HCT116 (cell line): ENCODE measurements around the gene PRICKLE3. TPM values are rescaled to one million over a fixed set of nuclear protein-coding genes. Genes with fewer than 3 reads are reported as not detected.

Experiments used
- ATAC-seq: fragments of 200-7000 bp; cut with Tn5 transposase; 2 replicates; pipeline ENCODE4 v1.9.1; 2020; ENCODE audit warnings: mild to moderate bottlenecking, moderate library complexity
- BruUV-seq: library from RNA; stranded (reverse); fragments of 400-500 nt; replicated peaks from 2 replicates; lab custom pipeline; 2021; lab: Mats Ljungman, UMichigan
- CTCF ChIA-PET: fragments of 300-600 bp; sonication (Branson Sonifier 250); formaldehyde crosslinking; loops from one replicate; lab custom pipeline; 2021; ENCODE audit warnings: antibody characterized with exemption; lab: Charles Lee
- POLR2A ChIA-PET: fragments of 300-600, 350-600 bp; sonication (Branson Sonifier 250); formaldehyde crosslinking; loops from one replicate; lab custom pipeline; 2021; ENCODE audit warnings: antibody characterized with exemption; lab: Charles Lee
- RAD21 ChIA-PET, 2 experiments: fragments of 300-600 bp; sonication (Branson Sonifier 250); formaldehyde crosslinking; loops; one replicate each; lab custom pipeline; 2023; ENCODE audit warnings: low total read pairs in 2 of 2; ENCODE audit not compliant: uncharacterized antibody in 2 of 2, unreplicated experiment in 2 of 2, low non-redundant PET in 1 of 2; lab: Charles Lee
- DNase-seq: peaks from one replicate; pipeline ENCODE4 v3.0.0-alpha.2; 2010; ENCODE audit warnings: low read depth, low spot score
- H2AFZ ChIP-seq: fragments of 200-600 bp; shearing (Covaris generic), sonication (generic); 2 replicates; pipeline ENCODE4 v1.6.1; 2017; ENCODE audit warnings: low read depth, mixed run types, mixed read lengths, antibody characterized with exemption, low read length; ENCODE audit not compliant: poor library complexity, severe bottlenecking
- H3K27ac ChIP-seq: 2 replicates; pipeline ENCODE4 v1.5.1; 2012; ENCODE audit warnings: low read depth, low read length
- H3K27me3 ChIP-seq: fragments of 200-600 bp; sonication (generic); 2 replicates; pipeline ENCODE4 v1.6.1; 2016; ENCODE audit warnings: mixed run types, low read length, mixed read lengths; ENCODE audit not compliant: insufficient read depth
- H3K36me3 ChIP-seq, 2 experiments: fragments of 200-500 bp in 1 of 2; fragments of 200-600 bp in 1 of 2; sonication (Bioruptor generic) in 1 of 2; sonication (generic) in 1 of 2; 2 replicates each; pipeline versions ENCODE4 v1.5.1 to v1.6.1; 2014 to 2016; ENCODE audit warnings: low read length in 2 of 2, inconsistent platforms in 1 of 2, mixed read lengths in 1 of 2, mixed run types in 1 of 2; ENCODE audit not compliant: insufficient read depth in 2 of 2, control insufficient read depth in 1 of 2
- H3K4me1 ChIP-seq, 2 experiments: fragments of 200-600 bp in 1 of 2; sonication (generic) in 1 of 2; 2 replicates each; pipeline versions ENCODE4 v1.5.1 to v1.6.1; 2012 to 2017; ENCODE audit warnings: low read length in 2 of 2, inconsistent platforms in 1 of 2, mild to moderate bottlenecking in 1 of 2, mixed read lengths in 1 of 2, mixed run types in 1 of 2, moderate library complexity in 1 of 2; ENCODE audit not compliant: insufficient read depth in 2 of 2, control insufficient read depth in 1 of 2
- H3K4me2 ChIP-seq: fragments of 200-600 bp; sonication (generic); 2 replicates; pipeline ENCODE4 v1.6.1; 2017; ENCODE audit warnings: mixed run types, low read length, mixed read lengths
- H3K4me3 ChIP-seq, 2 experiments: fragments of 200-600 bp in 1 of 2; sonication (generic) in 1 of 2; replicated peaks in 1 of 2; 2 replicates each; pipeline ENCODE4 v1.5.1; 2011 to 2016; ENCODE audit warnings: low read length in 2 of 2, control low read depth in 1 of 2, low read depth in 1 of 2, mild to moderate bottlenecking in 1 of 2, mixed read lengths in 1 of 2, mixed run types in 1 of 2
- H3K79me2 ChIP-seq: fragments of 200-600 bp; sonication (generic); 2 replicates; pipeline ENCODE4 v1.6.1; 2017; ENCODE audit warnings: mild to moderate bottlenecking, mixed run types, low read length, moderate library complexity, mixed read lengths; ENCODE audit not compliant: insufficient read depth
- H3K9ac ChIP-seq: fragments of 200-600 bp; sonication (generic); 2 replicates; pipeline ENCODE4 v1.6.1; 2016; ENCODE audit warnings: low read length, mixed read lengths
- H3K9me2 ChIP-seq: fragments of 200-600 bp; sonication (generic), shearing (Covaris generic); 2 replicates; pipeline ENCODE4 v1.6.1; 2017; ENCODE audit warnings: mixed run types, mild to moderate bottlenecking, moderate library complexity; ENCODE audit not compliant: insufficient read depth
- H3K9me3 ChIP-seq, 2 experiments: fragments of 200-500 bp in 1 of 2; fragments of 200-600 bp in 1 of 2; sonication (Bioruptor generic) in 1 of 2; sonication (generic) in 1 of 2; 2 replicates each; pipeline ENCODE4 v1.6.1; 2014 to 2017; ENCODE audit warnings: low read length in 2 of 2, mixed read lengths in 2 of 2, inconsistent platforms in 1 of 2, low read depth in 1 of 2, mild to moderate bottlenecking in 1 of 2, mixed run types in 1 of 2, moderate library complexity in 1 of 2; ENCODE audit not compliant: control insufficient read depth in 1 of 2, insufficient read depth in 1 of 2
- H4K20me1 ChIP-seq: fragments of 200-600 bp; sonication (generic), shearing (Covaris generic); 2 replicates; pipeline ENCODE4 v1.6.1; 2017; ENCODE audit warnings: mixed run types, mild to moderate bottlenecking, moderate library complexity; ENCODE audit not compliant: insufficient read depth
- ATF3 ChIP-seq: IDR thresholded peaks from 2 replicates; pipeline ENCODE4 v1.6.1; 2012
- EGR1 ChIP-seq: IDR thresholded peaks from 2 replicates; pipeline ENCODE4 v1.6.1; 2012; ENCODE audit warnings: low read depth
- EZH2 ChIP-seq: fragments of 200-600 bp; sonication (generic); IDR thresholded peaks from 2 replicates; pipeline ENCODE4 v1.6.1; 2017; ENCODE audit warnings: antibody characterized with exemption, mixed run types
- JUND ChIP-seq: IDR thresholded peaks from 2 replicates; pipeline ENCODE4 v1.6.1; 2012
- MAX ChIP-seq: IDR thresholded peaks from 2 replicates; pipeline ENCODE4 v1.6.1; 2012
- POLR2A ChIP-seq: IDR thresholded peaks from 2 replicates; pipeline ENCODE4 v1.7.0; 2011; ENCODE audit warnings: borderline replicate concordance; ENCODE audit not compliant: insufficient read depth, insufficient read length; ENCODE audit errors: extremely low read depth
- REST ChIP-seq: IDR thresholded peaks from 2 replicates; pipeline ENCODE4 v1.6.1; 2012; ENCODE audit warnings: low read depth
- SIN3A ChIP-seq: IDR thresholded peaks from 2 replicates; pipeline ENCODE4 v1.6.1; 2012; ENCODE audit warnings: low read depth
- SRF ChIP-seq: IDR thresholded peaks from 2 replicates; pipeline ENCODE4 v1.6.1; 2012; ENCODE audit warnings: low read depth
- TCF7L2 ChIP-seq: IDR thresholded peaks from 2 replicates; pipeline ENCODE4 v1.7.0; 2011; ENCODE audit warnings: borderline replicate concordance, inconsistent platforms; ENCODE audit not compliant: insufficient read depth, insufficient read length; ENCODE audit errors: extremely low read depth
- ZNF274 ChIP-seq: fragments of 200-500 bp; sonication (Bioruptor generic); IDR thresholded peaks from 2 replicates; pipeline ENCODE4 v1.6.1; 2014; ENCODE audit warnings: mild to moderate bottlenecking, low read depth, low read length, inconsistent platforms
- intact Hi-C: fragments of 100-400 bp; cut with micrococcal nuclease; formaldehyde crosslinking; loops from 2 replicates; pipeline ENCODE4 v1.10.0; 2022
- total RNA-seq: library from RNA; stranded (reverse); gene quantifications from one replicate; pipeline ENCODE4 v1.2.1, GENCODE V29; 2021; ENCODE audit not compliant: unreplicated experiment
- TF ChIP-seq, protein P1 (sequence below): IDR thresholded peaks from 2 replicates; pipeline ENCODE4 v1.6.1; 2011; ENCODE audit warnings: mild to moderate bottlenecking, low read length, moderate library complexity; ENCODE audit not compliant: insufficient replicate concordance; ENCODE audit errors: extremely low read depth

PRICKLE3 gene
- total RNA-seq, 1 experiment from 2014 or later, result 27.8 TPM

DNA sequence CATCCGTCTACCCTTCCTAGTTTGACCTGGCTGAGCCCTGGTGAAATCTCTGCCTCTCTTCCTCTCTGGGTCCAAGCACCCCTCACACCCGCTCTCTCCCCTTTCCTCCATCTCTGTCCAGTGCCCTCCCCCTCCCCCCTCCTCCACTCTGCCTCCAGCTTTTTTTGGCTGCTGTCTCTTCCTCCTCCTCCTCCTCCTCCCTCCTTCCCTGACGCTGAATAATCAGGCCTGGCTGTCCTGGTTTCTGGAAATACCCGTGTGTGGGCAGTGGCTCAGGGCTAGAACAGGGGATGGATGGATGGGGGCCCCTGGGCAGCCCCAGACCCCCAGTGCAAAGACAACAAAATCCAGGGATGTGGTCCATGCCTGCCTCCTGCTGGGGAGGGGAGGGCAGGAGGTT is 18.5 kb upstream of the PRICKLE3 start:
- no TSS peak for BruUV-seq
- no peak overlapping the region for H3K27ac ChIP-seq
- no peak overlapping the region for H3K9ac ChIP-seq
- H4K20me1 ChIP-seq, result no peaks in the 10 kb centered on the region
- no peaks in the 10 kb centered on the region for H3K9me3 ChIP-seq
- no peaks in the 10 kb centered on the region for H3K27me3 ChIP-seq
- H3K9me2 ChIP-seq, result no peaks in the 10 kb centered on the region
- ChIA-PET RAD21 (no interaction called here), CTCF (no interaction called here), POLR2A (no interaction called here)
- H3K79me2 ChIP-seq, result no peaks in the 10 kb centered on the region
- H2AFZ ChIP-seq, result no peak overlapping the region
- ATAC-seq, result no peak
- no peak overlapping the region for H3K4me3 ChIP-seq
- intact Hi-C loops, result no loop called here
- H3K4me2 ChIP-seq, result no peak overlapping the region
- TF ChIP-seq ZNF274 (no peak), TCF7L2 (no peak), SRF (no peak), REST (no peak)
- TF ChIP-seq, all 23 proteins: peak for 0
- Histone ChIP-seq H3K4me1 (peaks cover 3 to 6% of the 10 kb centered on the region in 2 experiments), H3K36me3 (no peaks in the 10 kb centered on the region)
- no peak for DNase-seq

GRCh38 chrX:49204017-49204416 is 17.8 kb upstream of the PRICKLE3 start:
- Histone ChIP-seq H3K9ac (no peak overlapping the region), H3K4me2 (no peak overlapping the region), H3K4me3 (no peak overlapping the region), H3K79me2 (no peaks in the 10 kb centered on the region), H3K27ac (no peak overlapping the region), H3K9me2 (no peaks in the 10 kb centered on the region), H2AFZ (no peak overlapping the region), H3K27me3 (no peaks in the 10 kb centered on the region), H3K4me1 (peaks cover 3 to 6% of the 10 kb centered on the region in 2 experiments), H3K9me3 (no peaks in the 10 kb centered on the region), H3K36me3 (no peaks in the 10 kb centered on the region), H4K20me1 (no peaks in the 10 kb centered on the region)
- BruUV-seq, result no TSS peak
- POLR2A ChIA-PET, result no interaction called here
- ATAC-seq (no peak), DNase-seq (no peak)
- intact Hi-C loops, result no loop called here
- RAD21 ChIA-PET, result no interaction called here
- CTCF ChIA-PET, result no interaction called here
- TF ChIP-seq TCF7L2 (no peak), MAX (no peak), SIN3A (no peak), POLR2A (no peak), EGR1 (no peak), ZNF274 (no peak), JUND (no peak), EZH2 (no peak), ATF3 (no peak)
- TF ChIP-seq, protein P1, sequence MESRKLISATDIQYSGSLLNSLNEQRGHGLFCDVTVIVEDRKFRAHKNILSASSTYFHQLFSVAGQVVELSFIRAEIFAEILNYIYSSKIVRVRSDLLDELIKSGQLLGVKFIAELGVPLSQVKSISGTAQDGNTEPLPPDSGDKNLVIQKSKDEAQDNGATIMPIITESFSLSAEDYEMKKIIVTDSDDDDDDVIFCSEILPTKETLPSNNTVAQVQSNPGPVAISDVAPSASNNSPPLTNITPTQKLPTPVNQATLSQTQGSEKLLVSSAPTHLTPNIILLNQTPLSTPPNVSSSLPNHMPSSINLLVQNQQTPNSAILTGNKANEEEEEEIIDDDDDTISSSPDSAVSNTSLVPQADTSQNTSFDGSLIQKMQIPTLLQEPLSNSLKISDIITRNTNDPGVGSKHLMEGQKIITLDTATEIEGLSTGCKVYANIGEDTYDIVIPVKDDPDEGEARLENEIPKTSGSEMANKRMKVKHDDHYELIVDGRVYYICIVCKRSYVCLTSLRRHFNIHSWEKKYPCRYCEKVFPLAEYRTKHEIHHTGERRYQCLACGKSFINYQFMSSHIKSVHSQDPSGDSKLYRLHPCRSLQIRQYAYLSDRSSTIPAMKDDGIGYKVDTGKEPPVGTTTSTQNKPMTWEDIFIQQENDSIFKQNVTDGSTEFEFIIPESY, result no peak
